Ovary (tissue), 3 donors: ENCODE measurements around the gene TBXAS1.
"Not testable (repeated sequence)": the region's sequence is repeated elsewhere in the genome, so short reads cannot be mapped to it uniquely, and the experiment has no call there.

Experiments used
- POLR2A ChIP-seq: fragments of 450-650 bp; IDR thresholded peaks from one replicate; pipeline ENCODE4 v1.6.1; 2017; ENCODE audit warnings: antibody characterized with exemption, mild to moderate bottlenecking, moderate library complexity
- TF ChIP-seq, protein P1 (sequence below), 3 donors: fragments of 450-650 bp in 2 of 3; fragments of 200-600 bp in 1 of 3; IDR thresholded peaks; one replicate each; pipeline versions ENCODE4 v1.5.1 to v1.8.0; 2016 to 2022; ENCODE audit warnings: antibody characterized with exemption in 3 of 3, mild to moderate bottlenecking in 1 of 3
- donor health status: DM: no; HTN: no; CAD: no.

DNA sequence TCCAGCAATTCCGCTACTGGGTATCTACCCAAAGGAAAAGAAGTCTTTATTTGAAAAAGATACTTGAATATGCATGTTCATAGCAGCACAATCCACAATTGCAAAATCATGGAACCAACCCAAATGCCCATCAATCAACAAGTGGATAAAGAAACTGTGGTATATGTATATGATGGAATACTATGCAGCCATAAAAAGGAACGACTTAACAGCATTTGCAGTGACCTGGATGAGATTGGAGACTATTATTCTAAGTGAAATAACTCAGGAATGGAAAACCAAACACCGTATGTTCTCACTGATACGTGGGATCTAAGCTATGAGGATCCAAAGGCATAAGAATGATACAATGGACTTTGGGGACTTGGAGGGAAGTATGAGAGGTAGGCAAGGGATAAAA is 8.2 kb downstream of the TBXAS1 start:
- TF ChIP-seq, protein P1, sequence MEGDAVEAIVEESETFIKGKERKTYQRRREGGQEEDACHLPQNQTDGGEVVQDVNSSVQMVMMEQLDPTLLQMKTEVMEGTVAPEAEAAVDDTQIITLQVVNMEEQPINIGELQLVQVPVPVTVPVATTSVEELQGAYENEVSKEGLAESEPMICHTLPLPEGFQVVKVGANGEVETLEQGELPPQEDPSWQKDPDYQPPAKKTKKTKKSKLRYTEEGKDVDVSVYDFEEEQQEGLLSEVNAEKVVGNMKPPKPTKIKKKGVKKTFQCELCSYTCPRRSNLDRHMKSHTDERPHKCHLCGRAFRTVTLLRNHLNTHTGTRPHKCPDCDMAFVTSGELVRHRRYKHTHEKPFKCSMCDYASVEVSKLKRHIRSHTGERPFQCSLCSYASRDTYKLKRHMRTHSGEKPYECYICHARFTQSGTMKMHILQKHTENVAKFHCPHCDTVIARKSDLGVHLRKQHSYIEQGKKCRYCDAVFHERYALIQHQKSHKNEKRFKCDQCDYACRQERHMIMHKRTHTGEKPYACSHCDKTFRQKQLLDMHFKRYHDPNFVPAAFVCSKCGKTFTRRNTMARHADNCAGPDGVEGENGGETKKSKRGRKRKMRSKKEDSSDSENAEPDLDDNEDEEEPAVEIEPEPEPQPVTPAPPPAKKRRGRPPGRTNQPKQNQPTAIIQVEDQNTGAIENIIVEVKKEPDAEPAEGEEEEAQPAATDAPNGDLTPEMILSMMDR (IDR thresholded peaks at IDR 0.05), result not testable (repeated sequence)
- not testable (repeated sequence) for TF ChIP-seq POLR2A
